SK-N-SH treated with all-trans-retinoic acid at 6 μM for 48 hours (cell line): ENCODE results near the gene GTF2F2.

Source experiments
- ESRRG ChIP-seq: fragments of 250-450 bp; sonication (Bioruptor Pico); IDR thresholded peaks from 2 replicates; pipeline ENCODE4 v1.6.1; 2021; ENCODE audit warnings: mild to moderate bottlenecking
- OSR1 ChIP-seq: fragments of 250-450 bp; sonication (Bioruptor Pico); IDR thresholded peaks from 2 replicates; pipeline ENCODE4 v1.8.0; 2022; ENCODE audit warnings: moderate library complexity, mild to moderate bottlenecking, inconsistent platforms
- ZC3H10 ChIP-seq: fragments of 250-450 bp; sonication (Bioruptor Pico); IDR thresholded peaks from 2 replicates; pipeline ENCODE4 v1.5.1; 2021; ENCODE audit warnings: mild to moderate bottlenecking, moderate library complexity
- ZFP3 ChIP-seq: fragments of 250-450 bp; sonication (Bioruptor Pico); IDR thresholded peaks from 2 replicates; pipeline ENCODE4 v1.5.0; 2020; ENCODE audit warnings: mild to moderate bottlenecking, moderate library complexity
- TF ChIP-seq, protein P1 (sequence below): fragments of 250-450 bp; sonication (Bioruptor Pico); IDR thresholded peaks from 2 replicates; pipeline ENCODE4 v1.5.1; 2020; ENCODE audit warnings: low read depth, mild to moderate bottlenecking, moderate library complexity
- TF ChIP-seq, protein P2 (sequence below): fragments of 250-450 bp; sonication (Bioruptor Pico); IDR thresholded peaks from 2 replicates; pipeline ENCODE4 v1.8.0; 2020; ENCODE audit warnings: mild to moderate bottlenecking, moderate library complexity, borderline replicate concordance

DNA sequence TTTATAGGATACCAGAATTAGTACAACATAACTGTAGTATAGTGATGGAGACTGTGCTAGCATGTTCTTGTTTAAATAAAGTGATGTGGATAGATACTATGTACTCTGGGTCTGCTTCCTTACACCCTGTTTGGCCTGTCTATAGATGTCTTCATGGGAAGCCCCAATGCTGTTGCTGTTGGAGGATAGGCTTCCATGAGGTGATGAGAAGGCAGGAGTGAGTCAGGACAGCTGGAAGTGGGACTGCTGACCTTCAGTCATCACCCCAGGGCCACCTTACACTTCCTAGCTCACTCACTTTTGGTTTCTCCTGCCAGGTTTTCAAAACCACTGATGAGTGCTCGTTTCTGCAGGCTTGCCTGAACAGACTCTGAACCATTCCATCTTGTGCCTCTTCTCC, 76.3 kb downstream of the GTF2F2 start:
- TF ChIP-seq ESRRG (CRISPR knock-in tag) (no peak), ZFP3 (CRISPR knock-in tag) (no peak), ZC3H10 (no peak), OSR1 (CRISPR knock-in tag) (no peak)
- TF ChIP-seq, protein P1, sequence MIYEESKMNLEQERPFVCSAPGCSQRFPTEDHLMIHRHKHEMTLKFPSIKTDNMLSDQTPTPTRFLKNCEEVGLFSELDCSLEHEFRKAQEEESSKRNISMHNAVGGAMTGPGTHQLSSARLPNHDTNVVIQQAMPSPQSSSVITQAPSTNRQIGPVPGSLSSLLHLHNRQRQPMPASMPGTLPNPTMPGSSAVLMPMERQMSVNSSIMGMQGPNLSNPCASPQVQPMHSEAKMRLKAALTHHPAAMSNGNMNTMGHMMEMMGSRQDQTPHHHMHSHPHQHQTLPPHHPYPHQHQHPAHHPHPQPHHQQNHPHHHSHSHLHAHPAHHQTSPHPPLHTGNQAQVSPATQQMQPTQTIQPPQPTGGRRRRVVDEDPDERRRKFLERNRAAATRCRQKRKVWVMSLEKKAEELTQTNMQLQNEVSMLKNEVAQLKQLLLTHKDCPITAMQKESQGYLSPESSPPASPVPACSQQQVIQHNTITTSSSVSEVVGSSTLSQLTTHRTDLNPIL (CRISPR knock-in tag): no peak
- TF ChIP-seq, protein P2, sequence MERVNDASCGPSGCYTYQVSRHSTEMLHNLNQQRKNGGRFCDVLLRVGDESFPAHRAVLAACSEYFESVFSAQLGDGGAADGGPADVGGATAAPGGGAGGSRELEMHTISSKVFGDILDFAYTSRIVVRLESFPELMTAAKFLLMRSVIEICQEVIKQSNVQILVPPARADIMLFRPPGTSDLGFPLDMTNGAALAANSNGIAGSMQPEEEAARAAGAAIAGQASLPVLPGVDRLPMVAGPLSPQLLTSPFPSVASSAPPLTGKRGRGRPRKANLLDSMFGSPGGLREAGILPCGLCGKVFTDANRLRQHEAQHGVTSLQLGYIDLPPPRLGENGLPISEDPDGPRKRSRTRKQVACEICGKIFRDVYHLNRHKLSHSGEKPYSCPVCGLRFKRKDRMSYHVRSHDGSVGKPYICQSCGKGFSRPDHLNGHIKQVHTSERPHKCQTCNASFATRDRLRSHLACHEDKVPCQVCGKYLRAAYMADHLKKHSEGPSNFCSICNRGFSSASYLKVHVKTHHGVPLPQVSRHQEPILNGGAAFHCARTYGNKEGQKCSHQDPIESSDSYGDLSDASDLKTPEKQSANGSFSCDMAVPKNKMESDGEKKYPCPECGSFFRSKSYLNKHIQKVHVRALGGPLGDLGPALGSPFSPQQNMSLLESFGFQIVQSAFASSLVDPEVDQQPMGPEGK (CRISPR knock-in tag): no peak
